DND-41 (cell line): ENCODE measurements around the gene AP2M1.

Experiments used
- ATAC-seq: fragments of 200-7000 bp; cut with Tn5 transposase; 3 replicates; pipeline ENCODE4 v1.9.1; 2021; ENCODE audit warnings: low read depth; ENCODE audit not compliant: insufficient read depth
- DNase-seq: peaks from one replicate; pipeline ENCODE4 v3.0.0-alpha.2; 2020
- H2AFZ ChIP-seq: 2 replicates; pipeline ENCODE4 v1.6.0; 2012; ENCODE audit warnings: low read depth, low read length
- H3K27ac ChIP-seq: 2 replicates; pipeline ENCODE4 v1.5.1; 2012; ENCODE audit warnings: low read length, inconsistent platforms
- H3K27me3 ChIP-seq: fragments of 200-600 bp; sonication (generic); 2 replicates; pipeline ENCODE4 v1.6.0; 2012; ENCODE audit warnings: low read length, mild to moderate bottlenecking, inconsistent platforms; ENCODE audit not compliant: insufficient read depth, poor library complexity
- H3K36me3 ChIP-seq: 2 replicates; pipeline ENCODE4 v1.5.1; 2012; ENCODE audit warnings: low read length, inconsistent platforms; ENCODE audit not compliant: insufficient read depth
- H3K4me1 ChIP-seq: 2 replicates; pipeline ENCODE4 v1.5.1; 2012; ENCODE audit warnings: mild to moderate bottlenecking, low read length; ENCODE audit not compliant: insufficient read depth
- H3K4me2 ChIP-seq: 2 replicates; pipeline ENCODE4 v1.6.0; 2012; ENCODE audit warnings: mild to moderate bottlenecking, moderate library complexity, low read length, inconsistent platforms; ENCODE audit not compliant: insufficient read depth
- H3K4me3 ChIP-seq, 2 experiments: fragments of 200-600 bp in 1 of 2; shearing (Covaris generic) in 1 of 2; 2 replicates each; pipeline ENCODE4 v1.5.1; 2012 to 2016; ENCODE audit warnings: inconsistent platforms in 2 of 2, low read length in 2 of 2, mild to moderate bottlenecking in 2 of 2, low read depth in 1 of 2, moderate library complexity in 1 of 2
- H3K79me2 ChIP-seq: 2 replicates; pipeline ENCODE4 v1.6.0; 2012; ENCODE audit warnings: low read length, inconsistent platforms; ENCODE audit not compliant: insufficient read depth
- H3K9ac ChIP-seq: 2 replicates; pipeline ENCODE4 v1.6.0; 2012; ENCODE audit warnings: low read depth, mild to moderate bottlenecking, inconsistent platforms, low read length, moderate library complexity
- H3K9me3 ChIP-seq: 2 replicates; pipeline ENCODE4 v1.5.1; 2012; ENCODE audit warnings: low read length, moderate library complexity, mild to moderate bottlenecking, inconsistent platforms; ENCODE audit not compliant: insufficient read depth, severe bottlenecking
- H4K20me1 ChIP-seq: 2 replicates; pipeline ENCODE4 v1.6.0; 2012; ENCODE audit warnings: low read length; ENCODE audit not compliant: insufficient read depth
- EZH2 ChIP-seq: IDR thresholded peaks from 3 replicates; pipeline ENCODE4 v1.6.1; 2012; ENCODE audit warnings: borderline replicate concordance, low read depth, mild to moderate bottlenecking, moderate library complexity, low read length, inconsistent platforms; ENCODE audit not compliant: severe bottlenecking
- TF ChIP-seq, protein P1 (sequence below): IDR thresholded peaks from 2 replicates; pipeline ENCODE4 v1.5.1; 2012; ENCODE audit warnings: borderline replicate concordance, low read length, moderate library complexity, mild to moderate bottlenecking; ENCODE audit not compliant: poor library complexity, severe bottlenecking; ENCODE audit errors: extremely low read depth

The AP2M1 gene

DNA sequence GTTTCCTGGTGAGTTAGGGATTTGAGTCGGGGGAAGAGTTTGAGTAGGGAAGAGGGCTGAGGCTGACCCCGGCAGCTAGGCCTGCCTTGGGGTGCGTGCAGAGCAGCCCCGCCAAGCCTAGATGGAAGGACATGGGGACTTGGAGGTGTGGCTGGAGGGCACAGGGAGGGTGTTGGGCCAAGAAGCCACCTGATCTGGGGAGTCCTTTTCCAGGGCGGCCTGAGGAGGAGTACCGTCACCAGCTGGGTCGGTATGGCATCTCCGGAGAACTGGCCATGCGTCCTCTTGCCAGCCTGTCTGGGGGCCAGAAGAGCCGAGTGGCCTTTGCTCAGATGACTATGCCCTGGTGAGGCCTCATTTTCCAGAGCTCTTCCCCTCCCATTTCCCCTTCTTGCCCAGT lies 18.2 kb downstream of the AP2M1 start:
- Histone ChIP-seq H3K4me1 (peaks cover 4% of the 10 kb centered on the region; the same call in 1 of the 2 replicates), H3K36me3 (peaks cover 65% of the 10 kb centered on the region), H3K79me2 (peaks cover 14% of the 10 kb centered on the region), H3K9me3 (no peaks in the 10 kb centered on the region), H2AFZ (no peak overlapping the region), H3K9ac (no peak overlapping the region), H3K27me3 (no peaks in the 10 kb centered on the region), H3K4me2 (no peak overlapping the region), H4K20me1 (peaks cover 12% of the 10 kb centered on the region), H3K4me3 (no peak overlapping the region), H3K27ac (no peak overlapping the region)
- no peak for TF ChIP-seq EZH2
- TF ChIP-seq, protein P1, sequence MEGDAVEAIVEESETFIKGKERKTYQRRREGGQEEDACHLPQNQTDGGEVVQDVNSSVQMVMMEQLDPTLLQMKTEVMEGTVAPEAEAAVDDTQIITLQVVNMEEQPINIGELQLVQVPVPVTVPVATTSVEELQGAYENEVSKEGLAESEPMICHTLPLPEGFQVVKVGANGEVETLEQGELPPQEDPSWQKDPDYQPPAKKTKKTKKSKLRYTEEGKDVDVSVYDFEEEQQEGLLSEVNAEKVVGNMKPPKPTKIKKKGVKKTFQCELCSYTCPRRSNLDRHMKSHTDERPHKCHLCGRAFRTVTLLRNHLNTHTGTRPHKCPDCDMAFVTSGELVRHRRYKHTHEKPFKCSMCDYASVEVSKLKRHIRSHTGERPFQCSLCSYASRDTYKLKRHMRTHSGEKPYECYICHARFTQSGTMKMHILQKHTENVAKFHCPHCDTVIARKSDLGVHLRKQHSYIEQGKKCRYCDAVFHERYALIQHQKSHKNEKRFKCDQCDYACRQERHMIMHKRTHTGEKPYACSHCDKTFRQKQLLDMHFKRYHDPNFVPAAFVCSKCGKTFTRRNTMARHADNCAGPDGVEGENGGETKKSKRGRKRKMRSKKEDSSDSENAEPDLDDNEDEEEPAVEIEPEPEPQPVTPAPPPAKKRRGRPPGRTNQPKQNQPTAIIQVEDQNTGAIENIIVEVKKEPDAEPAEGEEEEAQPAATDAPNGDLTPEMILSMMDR = no peak
- DNase-seq = no peak
- ATAC-seq = no peak

GRCh38 chr3:184193991-184194539 lies 19.4 kb downstream of the AP2M1 start:
- Histone ChIP-seq H3K4me1 (no peaks in the 10 kb centered on the region), H2AFZ (no peak overlapping the region), H3K79me2 (peaks cover 2% of the 10 kb centered on the region), H3K27ac (no peak overlapping the region), H3K27me3 (no peaks in the 10 kb centered on the region), H3K36me3 (peaks cover 53% of the 10 kb centered on the region), H4K20me1 (peaks cover 9% of the 10 kb centered on the region), H3K9me3 (no peaks in the 10 kb centered on the region), H3K4me3 (no peak overlapping the region), H3K4me2 (no peak overlapping the region), H3K9ac (no peak overlapping the region)
- no peak for ATAC-seq
- DNase-seq = no peak
- TF ChIP-seq EZH2 = no peak
- TF ChIP-seq, protein P1 = no peak

- Histone ChIP-seq H3K27ac (no peak overlapping the region), H3K4me1 (no peaks in the 10 kb centered on the region), H3K4me2 (no peak overlapping the region), H3K27me3 (no peaks in the 10 kb centered on the region), H3K9me3 (no peaks in the 10 kb centered on the region), H2AFZ (no peak overlapping the region), H3K36me3 (peaks cover 30% of the 10 kb centered on the region), H3K79me2 (no peaks in the 10 kb centered on the region), H3K9ac (no peak overlapping the region), H3K4me3 (no peak overlapping the region), H4K20me1 (peaks cover 9% of the 10 kb centered on the region)
- no peak for TF ChIP-seq EZH2
- TF ChIP-seq, protein P1 = no peak
- 0 out of 3 replicates have a peak, but pooled peaks have one; percentile 12 for ATAC-seq
- DNase-seq = no peak
Observed at GRCh38 chr3:184196536-184196935, 21.9 kb downstream of the AP2M1 start.
